ENCODE measurements around the gene SCGB3A1.

The SCGB3A1 gene

GRCh38 chr5:180583738-180584137 is 7.6 kb downstream of the SCGB3A1 start:
- DNase-seq: no peak

- no peak for DNase-seq
These were observed 10.6 kb downstream of the SCGB3A1 start for GRCh38 chr5:180580681-180581080.

- DNase-seq: no peak
These were observed 15.7 kb downstream of the SCGB3A1 start for GRCh38 chr5:180575571-180575970.

- no peak for DNase-seq
These were observed 22.4 kb downstream of the SCGB3A1 start for GRCh38 chr5:180568914-180569313.

GRCh38 chr5:180563994-180564393 is 27.3 kb downstream of the SCGB3A1 start:
- DNase-seq: no peak

GRCh38 chr5:180558232-180558631 is 33.1 kb downstream of the SCGB3A1 start:
- DNase-seq: no peak

- no peak for DNase-seq
These were observed 34.0 kb downstream of the SCGB3A1 start for GRCh38 chr5:180557217-180557809.

GRCh38 chr5:180555168-180555921 is 36.0 kb downstream of the SCGB3A1 start:
- DNase-seq: no peak

GRCh38 chr5:180553530-180553929 is 37.8 kb downstream of the SCGB3A1 start:
- DNase-seq: no peak

GRCh38 chr5:180548563-180548962 is 42.7 kb downstream of the SCGB3A1 start:
- DNase-seq: no peak

- no peak for DNase-seq
These were observed 46.1 kb downstream of the SCGB3A1 start for GRCh38 chr5:180545248-180545647.

- no peak for DNase-seq
These were observed 49.6 kb downstream of the SCGB3A1 start for GRCh38 chr5:180541710-180542109.
